ENCODE data around the gene KMT5B.
"Not testable (repeated sequence)": the region's sequence is repeated elsewhere in the genome, so short reads cannot be mapped to it uniquely, and the experiment has no call there.

KMT5B gene

GRCh38 chr11:68213135-68213515 is at the start of gene KMT5B:
Gene KMT5B, minus strand, starts transcription at chr11:68213296. Its CDS starts 23,220 bp downstream, at chr11:68190076.
- peak; percentile 47 for DNase-seq

- no peak for DNase-seq
Observed at GRCh38 chr11:68262544-68262827, 49.4 kb upstream of the KMT5B start.

- no peak for DNase-seq
Observed at GRCh38 chr11:68261749-68262543, 48.9 kb upstream of the KMT5B start.

GRCh38 chr11:68261006-68261405 is 47.9 kb upstream of the KMT5B start:
- no peak for DNase-seq

GRCh38 chr11:68260484-68260883 is 47.4 kb upstream of the KMT5B start:
- DNase-seq = no peak

- no peak for DNase-seq
Observed at GRCh38 chr11:68259122-68259959, 46.2 kb upstream of the KMT5B start.

- DNase-seq = no peak
Observed at GRCh38 chr11:68258363-68258765, 45.3 kb upstream of the KMT5B start.

- DNase-seq = peak; percentile 95
Observed at GRCh38 chr11:68257477-68258362, 44.6 kb upstream of the KMT5B start.

- DNase-seq = no peak
Observed at GRCh38 chr11:68256331-68256741, 43.2 kb upstream of the KMT5B start.

- no peak for DNase-seq
Observed at GRCh38 chr11:68255526-68255925, 42.4 kb upstream of the KMT5B start.

- DNase-seq = no peak
Observed at GRCh38 chr11:68254421-68254820, 41.3 kb upstream of the KMT5B start.

- DNase-seq = no peak
Observed at GRCh38 chr11:68251765-68252164, 38.7 kb upstream of the KMT5B start.

- not testable (repeated sequence) for DNase-seq
Observed at GRCh38 chr11:68244912-68245311, 31.8 kb upstream of the KMT5B start.

- not testable (repeated sequence) for DNase-seq
Observed at GRCh38 chr11:68243847-68244246, 30.8 kb upstream of the KMT5B start.

GRCh38 chr11:68242616-68243015 is 29.5 kb upstream of the KMT5B start:
- DNase-seq = no peak

GRCh38 chr11:68231621-68232020 is 18.5 kb upstream of the KMT5B start:
- DNase-seq = no peak

GRCh38 chr11:68229601-68230000 is 16.5 kb upstream of the KMT5B start:
- DNase-seq = no peak

- DNase-seq = no peak
Observed at GRCh38 chr11:68226421-68226820, 13.3 kb upstream of the KMT5B start.

- no peak for DNase-seq
Observed at GRCh38 chr11:68224606-68225005, 11.5 kb upstream of the KMT5B start.

- DNase-seq = no peak
Observed at GRCh38 chr11:68223275-68223674, 10.2 kb upstream of the KMT5B start.

- no peak for DNase-seq
Observed at GRCh38 chr11:68221406-68221805, 8.3 kb upstream of the KMT5B start.

GRCh38 chr11:68216171-68216938 is 3.3 kb upstream of the KMT5B start:
- no peak for DNase-seq
